Activated CD4-positive, alpha-beta T cell treated with anti-CD3 and anti-CD28 coated beads, Interleukin-2, amount 50 U/mL, for 24 hours (primary cell): Measurements from ENCODE around the gene KCTD5.

ENCODE experiments used
- DNase-seq, 2 donors: peaks; one replicate each; pipeline ENCODE4 v3.0.0-alpha.2; 2020; ENCODE audit warnings: low read depth in 1 of 2, low spot score in 1 of 2

The KCTD5 gene

GRCh38 chr16:2708955-2709587, 26.7 kb downstream of the KCTD5 start:
- DNase-seq, result no peak

GRCh38 chr16:2709588-2709984, 27.3 kb downstream of the KCTD5 start:
- no peak for DNase-seq

GRCh38 chr16:2710021-2710710, 27.8 kb downstream of the KCTD5 start:
- DNase-seq, result no peak

GRCh38 chr16:2710711-2711231, 28.4 kb downstream of the KCTD5 start:
- no peak for DNase-seq

- no peak for DNase-seq
Measured at GRCh38 chr16:2711370-2712062, 29.2 kb downstream of the KCTD5 start.

GRCh38 chr16:2712063-2712441, 29.7 kb downstream of the KCTD5 start:
- DNase-seq, result no peak

GRCh38 chr16:2712546-2712945, 30.2 kb downstream of the KCTD5 start:
- no peak for DNase-seq

- no peak for DNase-seq
Measured at GRCh38 chr16:2713523-2713922, 31.2 kb downstream of the KCTD5 start.

GRCh38 chr16:2713985-2714774, 31.9 kb downstream of the KCTD5 start:
- no peak for DNase-seq

- no peak for DNase-seq
Measured at GRCh38 chr16:2715064-2715463, 32.7 kb downstream of the KCTD5 start.

- peak; percentile 57 to 60 for DNase-seq
Measured at GRCh38 chr16:2715519-2715918, 33.2 kb downstream of the KCTD5 start.

- DNase-seq, result no peak
Measured at GRCh38 chr16:2715966-2716885, 33.9 kb downstream of the KCTD5 start.

GRCh38 chr16:2716948-2717347, 34.6 kb downstream of the KCTD5 start:
- no peak for DNase-seq

GRCh38 chr16:2717383-2718263, 35.3 kb downstream of the KCTD5 start:
- no peak for DNase-seq

GRCh38 chr16:2719328-2720063, 37.2 kb downstream of the KCTD5 start:
- no peak for DNase-seq

GRCh38 chr16:2720064-2720457, 37.7 kb downstream of the KCTD5 start, which contains the start of gene PRSS27:
Gene PRSS27, minus strand, starts transcription at chr16:2720224. Its CDS starts 64 bp downstream, at chr16:2720160.
- DNase-seq, result no peak

GRCh38 chr16:2720719-2721633, 38.7 kb downstream of the KCTD5 start:
- DNase-seq, result peak; percentile 80 to 82
